ENCODE results near the gene ACOT12. TPM values are rescaled to one million over a fixed set of nuclear protein-coding genes. Genes with fewer than 3 reads are reported as not detected.
A peak's percentile ranks its signal among the peaks of the same experiment; 100 is the strongest.
"Not testable (repeated sequence)": the region's sequence is repeated elsewhere in the genome, so short reads cannot be mapped to it uniquely, and the experiment has no call there.

ACOT12 gene
- total RNA-seq, 2 experiments from 2014 or later: not detected

DNA sequence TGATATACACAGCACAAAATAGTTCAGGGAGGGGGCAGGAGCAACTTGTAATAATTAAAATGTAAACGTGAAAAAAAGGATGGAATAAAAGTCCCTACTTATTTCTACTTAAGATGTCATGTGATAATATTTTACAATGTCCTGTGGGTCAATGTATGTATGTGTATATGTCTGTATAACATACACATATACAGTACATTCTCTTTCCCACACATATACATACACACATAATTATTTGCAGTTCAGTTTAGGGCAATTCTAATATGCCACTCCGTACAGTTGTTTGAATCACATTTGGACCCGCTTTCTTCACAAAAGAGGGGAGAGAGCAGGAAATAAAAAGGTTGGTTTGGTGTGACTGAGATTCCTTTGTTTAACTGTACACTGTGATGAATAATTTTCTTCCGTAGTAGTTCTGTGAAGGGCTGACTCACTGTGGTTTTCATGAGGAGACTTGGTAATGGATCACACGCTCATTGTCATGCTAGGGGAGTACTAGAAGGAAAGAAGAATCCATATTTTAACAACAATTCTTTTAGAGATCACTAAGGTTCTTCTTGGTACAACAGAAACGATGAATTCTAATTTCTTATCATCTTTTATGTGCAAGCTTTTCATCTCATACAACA is 26.2 kb upstream of the ACOT12 start:
- Mint-ChIP-seq H3K27ac (no peak overlapping the region), H3K9me3 (no peaks in the 10 kb centered on the region), H3K36me3 (ENCODE audit: low read depth) (no peaks in the 10 kb centered on the region), H3K4me3 (no peak overlapping the region), H3K4me1 (ENCODE audit: low read depth) (peaks cover 13% of the 10 kb centered on the region), H3K27me3 (ENCODE audit: low read depth) (no peaks in the 10 kb centered on the region)
- DNase-seq: peak; percentile 36
- intact Hi-C loops (cut with micrococcal nuclease): loop anchor here (1.0 to 2.0 kb wide), 4 partner anchors 119 to 687 kb away; partner anchors contain the start of gene ZCCHC9
- CTCF ChIA-PET: interaction anchor here (0.9 kb wide), 2 partner anchors 419 to 1040 kb away, joined by 3 read pairs; no protein-coding TSS in a partner anchor

GRCh38 chr5:81418606-81419005 is 24.7 kb upstream of the ACOT12 start:
- Mint-ChIP-seq H3K27ac (no peak overlapping the region), H3K36me3 (ENCODE audit: low read depth) (no peaks in the 10 kb centered on the region), H3K4me1 (ENCODE audit: low read depth) (peaks cover 13% of the 10 kb centered on the region), H3K4me3 (no peak overlapping the region), H3K9me3 (no peaks in the 10 kb centered on the region), H3K27me3 (ENCODE audit: low read depth) (no peaks in the 10 kb centered on the region)
- CTCF ChIA-PET: no interaction called here
- no peak for DNase-seq
- intact Hi-C loops (cut with micrococcal nuclease): no loop called here

- intact Hi-C loops (cut with micrococcal nuclease): no loop called here
- H3K4me1 Mint-ChIP-seq (ENCODE audit: low read depth): peaks cover 13% of the 10 kb centered on the region
- no peaks in the 10 kb centered on the region for H3K36me3 Mint-ChIP-seq (ENCODE audit: low read depth)
- H3K9me3 Mint-ChIP-seq: no peaks in the 10 kb centered on the region
- CTCF ChIA-PET: no interaction called here
- DNase-seq: no peak
- no peaks in the 10 kb centered on the region for H3K27me3 Mint-ChIP-seq (ENCODE audit: low read depth)
- no peak overlapping the region for H3K27ac Mint-ChIP-seq
- no peak overlapping the region for H3K4me3 Mint-ChIP-seq
These were observed 23.1 kb upstream of the ACOT12 start for GRCh38 chr5:81417052-81417451.

DNA sequence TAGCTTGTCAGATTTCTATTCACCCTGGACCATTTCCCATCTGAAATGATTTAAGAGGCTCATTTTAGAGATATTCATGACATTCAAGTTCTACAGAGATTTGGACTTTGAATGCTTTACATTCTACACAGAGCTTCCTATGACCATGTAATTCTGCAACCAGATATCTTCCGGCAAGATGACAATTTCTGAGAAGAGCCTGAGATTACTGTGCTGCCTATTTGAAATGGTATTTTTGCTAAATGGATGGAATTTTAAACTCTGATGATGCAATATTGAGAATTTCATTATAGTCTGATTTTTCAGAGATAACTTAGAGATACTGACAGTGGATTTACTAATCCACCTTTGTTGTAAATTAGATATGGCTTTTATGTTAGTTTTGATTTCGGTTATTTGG is 16.0 kb upstream of the ACOT12 start:
- no peaks in the 10 kb centered on the region for H3K27me3 Mint-ChIP-seq (ENCODE audit: low read depth)
- H3K27ac Mint-ChIP-seq: no peak overlapping the region
- DNase-seq: no peak
- no peak overlapping the region for H3K4me3 Mint-ChIP-seq
- CTCF ChIA-PET: interaction anchor here (1.1 to 1.3 kb wide), 3 partner anchors 16 to 766 kb away, joined by 3 to 4 read pairs (median 3); no protein-coding TSS in a partner anchor
- no peaks in the 10 kb centered on the region for H3K9me3 Mint-ChIP-seq
- no peaks in the 10 kb centered on the region for H3K4me1 Mint-ChIP-seq (ENCODE audit: low read depth)
- H3K36me3 Mint-ChIP-seq (ENCODE audit: low read depth): peaks cover 2% of the 10 kb centered on the region
- intact Hi-C loops (cut with micrococcal nuclease): no loop called here

GRCh38 chr5:81409361-81409760 is 15.4 kb upstream of the ACOT12 start:
- peaks cover 2% of the 10 kb centered on the region for H3K36me3 Mint-ChIP-seq (ENCODE audit: low read depth)
- no peaks in the 10 kb centered on the region for H3K9me3 Mint-ChIP-seq
- H3K4me3 Mint-ChIP-seq: no peak overlapping the region
- H3K4me1 Mint-ChIP-seq (ENCODE audit: low read depth): no peaks in the 10 kb centered on the region
- no peak overlapping the region for H3K27ac Mint-ChIP-seq
- intact Hi-C loops (cut with micrococcal nuclease): no loop called here
- CTCF ChIA-PET: interaction anchor here (1.3 kb wide), 1 partner anchor 16 kb away, joined by 4 read pairs; no protein-coding TSS in a partner anchor
- no peak for DNase-seq
- no peaks in the 10 kb centered on the region for H3K27me3 Mint-ChIP-seq (ENCODE audit: low read depth)

DNA sequence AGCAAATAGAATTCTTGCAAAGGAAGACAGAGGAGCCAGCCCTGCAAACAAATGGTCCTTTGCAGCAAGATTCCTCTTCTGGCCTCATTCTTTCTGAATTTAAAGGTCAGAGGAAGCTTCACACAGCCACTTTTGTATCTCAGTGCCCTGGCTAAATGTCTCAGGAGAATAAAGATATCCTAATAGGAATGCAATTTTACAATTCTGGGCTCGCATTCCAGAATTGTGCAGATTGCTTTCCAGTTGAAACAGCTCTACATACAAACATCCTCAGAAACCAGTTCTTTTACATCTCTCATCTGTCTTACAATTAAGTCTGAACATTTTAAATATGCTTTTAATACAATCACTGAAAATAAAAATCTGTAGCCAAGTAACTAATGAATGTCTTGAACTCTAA is 14.6 kb upstream of the ACOT12 start:
- intact Hi-C loops (cut with micrococcal nuclease): no loop called here
- peaks cover 2% of the 10 kb centered on the region for H3K36me3 Mint-ChIP-seq (ENCODE audit: low read depth)
- no peak overlapping the region for H3K4me3 Mint-ChIP-seq
- no peak overlapping the region for H3K27ac Mint-ChIP-seq
- H3K4me1 Mint-ChIP-seq (ENCODE audit: low read depth): no peaks in the 10 kb centered on the region
- DNase-seq: no peak
- CTCF ChIA-PET: interaction anchor here (1.0 to 1.3 kb wide), 2 partner anchors 17 to 818 kb away, joined by 3 to 4 read pairs; no protein-coding TSS in a partner anchor
- H3K27me3 Mint-ChIP-seq (ENCODE audit: low read depth): no peaks in the 10 kb centered on the region
- no peaks in the 10 kb centered on the region for H3K9me3 Mint-ChIP-seq

DNA sequence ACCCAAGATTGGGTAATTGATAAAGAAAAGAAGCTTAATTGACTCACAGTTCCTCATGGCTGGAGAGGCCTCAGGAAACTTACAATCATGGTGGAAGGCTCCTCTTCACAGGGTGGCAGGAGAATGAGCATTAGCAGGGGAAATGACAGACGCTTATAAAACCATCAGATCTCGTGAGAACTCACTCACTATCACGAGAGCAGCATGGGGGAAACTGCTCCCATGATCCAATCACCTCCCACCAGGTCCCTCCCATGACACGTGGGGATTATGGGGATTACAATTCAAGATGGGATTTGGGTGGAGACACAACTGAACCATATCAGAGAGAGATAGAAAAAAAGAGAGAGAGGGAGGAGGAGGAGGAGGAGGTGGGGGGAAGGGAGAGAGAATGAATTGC is 13.9 kb upstream of the ACOT12 start:
- H3K27me3 Mint-ChIP-seq (ENCODE audit: low read depth); H3K4me3 Mint-ChIP-seq; H3K27ac Mint-ChIP-seq; H3K4me1 Mint-ChIP-seq (ENCODE audit: low read depth); DNase-seq; intact Hi-C loops (cut with micrococcal nuclease); H3K9me3 Mint-ChIP-seq; H3K36me3 Mint-ChIP-seq (ENCODE audit: low read depth): not testable (repeated sequence)
- CTCF ChIA-PET: interaction anchor here (1.0 kb wide), 1 partner anchor 818 kb away, joined by 3 read pairs; no protein-coding TSS in a partner anchor

DNA sequence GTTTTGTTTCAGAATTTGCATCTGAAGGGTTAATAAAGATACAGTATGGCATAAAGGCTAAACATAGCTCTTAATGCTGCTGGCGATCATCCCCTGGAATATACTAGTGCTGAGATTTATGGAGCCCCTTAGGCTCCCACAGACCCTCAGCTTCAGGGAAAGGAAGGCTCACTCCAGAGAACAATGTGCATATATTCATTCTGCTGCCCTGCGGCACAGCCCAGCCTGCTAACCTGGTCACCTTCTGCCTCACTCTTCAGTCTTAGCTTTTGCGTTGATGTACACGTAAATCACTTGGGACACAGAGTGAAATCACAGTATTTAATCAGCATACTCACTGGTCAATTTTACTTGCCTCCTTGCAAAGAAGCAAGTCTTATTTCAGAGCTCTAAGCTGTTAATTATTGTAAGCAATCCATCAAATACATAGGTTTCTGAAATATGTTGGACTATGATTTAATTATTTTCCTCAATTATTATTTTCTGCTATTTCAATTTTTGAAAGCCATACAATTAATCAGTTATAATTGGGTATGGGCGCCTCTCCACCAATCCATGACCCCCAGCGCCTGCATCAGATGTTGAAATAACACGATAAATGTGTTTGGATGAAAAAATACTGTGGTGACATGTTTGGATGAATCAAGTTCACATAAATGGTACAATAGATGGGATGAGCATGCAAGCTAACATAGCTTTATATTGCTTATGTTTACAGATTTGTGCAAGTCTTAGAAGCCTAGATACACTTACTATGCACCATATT is 11.4 kb upstream of the ACOT12 start:
- intact Hi-C loops (cut with micrococcal nuclease): no loop called here
- peaks cover 6% of the 10 kb centered on the region for H3K27me3 Mint-ChIP-seq (ENCODE audit: low read depth)

DNA sequence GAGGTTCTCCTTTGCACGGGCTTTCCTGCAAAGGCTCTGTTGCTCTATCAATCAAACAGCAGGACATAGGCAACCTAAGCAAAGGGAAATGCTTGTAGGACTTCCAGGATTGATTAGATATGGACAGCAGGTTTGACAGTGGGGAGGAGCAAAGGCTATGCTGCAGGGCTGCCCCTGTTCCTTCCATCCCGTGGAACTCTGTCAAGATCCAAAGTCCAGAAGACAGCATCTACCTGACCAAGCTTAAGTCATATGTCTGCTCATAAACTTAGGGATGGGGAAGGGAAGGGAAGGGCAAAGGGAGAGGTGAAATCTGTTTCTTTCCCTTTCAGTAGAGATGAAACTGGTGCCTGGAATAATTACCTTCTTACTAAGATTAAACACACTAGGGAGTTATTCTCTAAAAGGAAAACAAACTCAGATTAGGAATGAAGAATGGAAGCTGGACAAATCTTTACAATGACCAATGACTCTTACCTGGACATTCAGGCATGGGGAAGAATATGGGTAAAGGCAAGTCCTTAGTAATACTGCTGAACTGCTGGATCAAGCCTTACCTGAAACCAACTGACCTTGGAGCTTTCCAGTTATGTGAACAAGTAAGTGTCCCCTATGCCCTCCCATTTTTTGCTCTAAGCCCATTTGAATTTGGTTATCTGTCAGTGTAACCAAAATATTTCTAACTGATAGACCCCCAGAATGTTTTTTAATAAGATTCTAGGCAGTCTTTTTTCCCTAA is 8.4 kb upstream of the ACOT12 start:
- Mint-ChIP-seq H3K27ac (no peak overlapping the region), H3K4me1 (ENCODE audit: low read depth) (peaks cover 1% of the 10 kb centered on the region), H3K4me3 (no peak overlapping the region), H3K27me3 (ENCODE audit: low read depth) (peaks cover 9% of the 10 kb centered on the region), H3K9me3 (no peaks in the 10 kb centered on the region), H3K36me3 (ENCODE audit: low read depth) (no peaks in the 10 kb centered on the region)
- intact Hi-C loops (cut with micrococcal nuclease): no loop called here
- DNase-seq: no peak
- CTCF ChIA-PET: no interaction called here

More for the DNA sequence above, 11.4 kb upstream of the ACOT12 start:
- peaks cover 2% of the 10 kb centered on the region for H3K36me3 Mint-ChIP-seq (ENCODE audit: low read depth)
- no peaks in the 10 kb centered on the region for H3K9me3 Mint-ChIP-seq
- H3K4me1 Mint-ChIP-seq (ENCODE audit: low read depth): peaks cover 1% of the 10 kb centered on the region
- DNase-seq: no peak
- CTCF ChIA-PET: interaction anchor here (0.6 kb wide), 1 partner anchor 97 kb away, joined by 3 read pairs; no protein-coding TSS in a partner anchor
- no peak overlapping the region for H3K4me3 Mint-ChIP-seq
- no peak overlapping the region for H3K27ac Mint-ChIP-seq

DNA sequence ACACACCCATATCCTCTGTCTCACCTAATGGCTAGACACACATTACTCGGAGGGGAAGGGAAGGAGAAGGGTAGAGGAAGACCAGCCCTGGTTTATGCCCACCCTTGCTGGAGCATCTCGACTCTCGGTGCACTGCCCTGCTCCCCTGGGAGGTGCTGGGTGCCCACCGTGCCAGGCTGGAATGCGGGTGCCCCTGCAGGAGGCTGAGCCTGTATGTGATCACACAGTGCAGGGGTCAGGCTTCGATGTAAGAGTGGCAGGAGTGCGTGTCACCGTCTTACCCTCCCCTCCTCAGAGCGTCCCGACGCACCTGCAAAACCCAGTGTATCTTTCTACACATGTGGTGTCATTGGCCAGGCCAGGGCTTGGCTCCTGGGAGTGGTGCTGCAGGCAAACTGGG is 7.3 kb upstream of the ACOT12 start:
- intact Hi-C loops (cut with micrococcal nuclease): no loop called here
- Mint-ChIP-seq H3K36me3 (ENCODE audit: low read depth) (no peaks in the 10 kb centered on the region), H3K9me3 (no peaks in the 10 kb centered on the region), H3K4me3 (no peak overlapping the region), H3K4me1 (ENCODE audit: low read depth) (peaks cover 1% of the 10 kb centered on the region), H3K27ac (no peak overlapping the region), H3K27me3 (ENCODE audit: low read depth) (peaks cover 16% of the 10 kb centered on the region)
- CTCF ChIA-PET: no interaction called here
- no peak for DNase-seq

DNA sequence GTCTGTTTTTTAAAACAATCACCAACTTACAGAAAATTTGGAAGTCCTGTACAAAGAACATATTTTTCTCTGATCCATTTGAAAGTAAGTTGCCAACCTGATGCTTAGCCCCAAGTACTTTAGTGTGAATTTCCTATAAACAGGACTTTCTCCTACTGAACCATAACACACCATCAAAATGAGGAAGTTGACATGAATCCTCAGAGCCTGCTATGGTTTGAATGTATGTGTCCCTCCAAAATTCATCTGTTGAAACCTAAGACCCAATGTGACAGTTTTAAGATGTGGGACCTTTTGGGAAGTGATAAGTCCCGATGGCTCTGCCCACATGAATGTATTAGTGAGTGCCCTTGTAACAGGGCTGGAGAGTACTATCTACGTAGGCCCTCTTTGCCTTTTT is 6.4 kb upstream of the ACOT12 start:
- no peaks in the 10 kb centered on the region for H3K9me3 Mint-ChIP-seq
- peaks cover 1% of the 10 kb centered on the region for H3K4me1 Mint-ChIP-seq (ENCODE audit: low read depth)
- peaks cover 23% of the 10 kb centered on the region for H3K27me3 Mint-ChIP-seq (ENCODE audit: low read depth)
- H3K36me3 Mint-ChIP-seq (ENCODE audit: low read depth): no peaks in the 10 kb centered on the region
- no peak for DNase-seq
- CTCF ChIA-PET: no interaction called here
- H3K4me3 Mint-ChIP-seq: no peak overlapping the region
- intact Hi-C loops (cut with micrococcal nuclease): no loop called here
- H3K27ac Mint-ChIP-seq: no peak overlapping the region

GRCh38 chr5:81398741-81399140 is 4.8 kb upstream of the ACOT12 start:
- H3K27me3 Mint-ChIP-seq (ENCODE audit: low read depth): peaks cover 34% of the 10 kb centered on the region
- no peak overlapping the region for H3K27ac Mint-ChIP-seq
- no peak for DNase-seq
- H3K4me1 Mint-ChIP-seq (ENCODE audit: low read depth): peaks cover 5% of the 10 kb centered on the region
- no peaks in the 10 kb centered on the region for H3K36me3 Mint-ChIP-seq (ENCODE audit: low read depth)
- no peaks in the 10 kb centered on the region for H3K9me3 Mint-ChIP-seq
- CTCF ChIA-PET: no interaction called here
- intact Hi-C loops (cut with micrococcal nuclease): no loop called here
- no peak overlapping the region for H3K4me3 Mint-ChIP-seq

All from activated naive CD4-positive, alpha-beta T cell treated with anti-CD3 and anti-CD28 coated beads for 36 hours (primary cell).